ENCODE results near the gene NAV2.

- TF ChIP-seq EZH2 (IDR thresholded peaks at IDR 0.05; ENCODE audit: low read depth): no peak
- TF ChIP-seq CTCF (conservative IDR thresholded peaks at IDR 0.05): no peak
Measured at GRCh38 chr11:19712281-19713195, at the start of gene NAV2.

Measured in PC-9 (cell line).